Endothelial cell of umbilical vein (primary cell): ENCODE measurements around the gene SGK1. TPM values are rescaled to one million over a fixed set of nuclear protein-coding genes. Genes with fewer than 3 reads are reported as not detected.
"Not testable (repeated sequence)": the region's sequence is repeated elsewhere in the genome, so short reads cannot be mapped to it uniquely, and the experiment has no call there.

ENCODE experiments used
- BruUV-seq: library from RNA; stranded (reverse); fragments of 400-500 nt; replicated peaks from 2 replicates; lab custom pipeline; 2021; lab: Mats Ljungman, UMichigan
- CTCF ChIA-PET: fragments of 300-600, 350-600 bp; sonication (Branson Sonifier 250); formaldehyde crosslinking; loops from one replicate; lab custom pipeline; 2021; ENCODE audit warnings: antibody characterized with exemption, inconsistent platforms; lab: Charles Lee
- POLR2A ChIA-PET: fragments of 300-600, 350-600 bp; sonication (Branson Sonifier 250); formaldehyde crosslinking; loops from one replicate; lab custom pipeline; 2021; ENCODE audit warnings: antibody characterized with exemption, inconsistent platforms; lab: Charles Lee
- DNase-seq: peaks from one replicate; pipeline ENCODE4 v3.0.0-alpha.2; 2011; ENCODE audit warnings: low read depth, low spot score
- FAIRE-seq: peaks from 2 replicates; lab custom pipeline; 2011; peaks lifted over from hg19 to GRCh38; lab: Jason Lieb, UNC
- H2AFZ ChIP-seq: 2 replicates; pipeline ENCODE4 v1.6.0; 2012; ENCODE audit warnings: low read depth, low read length, control low read depth, inconsistent platforms
- H3K27ac ChIP-seq: 2 replicates; pipeline ENCODE4 v1.5.1; 2011; ENCODE audit warnings: low read depth, mild to moderate bottlenecking, control low read depth, low read length, moderate library complexity; ENCODE audit not compliant: insufficient read depth
- H3K27me3 ChIP-seq, 2 experiments: 2 replicates each; pipeline versions ENCODE4 v1.6.0 to v1.6.1; 2011; ENCODE audit warnings: low read length in 2 of 2, mixed read lengths in 1 of 2; ENCODE audit not compliant: control insufficient read depth in 2 of 2, insufficient read depth in 2 of 2
- H3K36me3 ChIP-seq, 2 experiments: 2 replicates in 1 of 2; 3 replicates in 1 of 2; pipeline ENCODE4 v1.5.1; 2011; ENCODE audit warnings: low read length in 2 of 2, mild to moderate bottlenecking in 1 of 2, moderate library complexity in 1 of 2; ENCODE audit not compliant: control insufficient read depth in 2 of 2, insufficient read depth in 2 of 2; ENCODE audit errors: extremely low read depth in 1 of 2
- H3K4me1 ChIP-seq: 3 replicates; pipeline ENCODE4 v1.5.1; 2011; ENCODE audit warnings: mild to moderate bottlenecking, low read length; ENCODE audit not compliant: control insufficient read depth, insufficient read depth; ENCODE audit errors: extremely low read depth
- H3K4me2 ChIP-seq: 2 replicates; pipeline ENCODE4 v1.6.1; 2011; ENCODE audit warnings: low read length, control low read depth, mixed read lengths; ENCODE audit not compliant: insufficient read depth
- H3K4me3 ChIP-seq, 3 experiments: fragments of 200-600 bp in 1 of 3; sonication (generic), shearing (Covaris generic) in 1 of 3; replicated peaks in 1 of 3; 2 replicates each; pipeline ENCODE4 v1.5.1; 2011 to 2016; ENCODE audit warnings: control low read depth in 3 of 3, low read length in 3 of 3, mild to moderate bottlenecking in 2 of 3, inconsistent platforms in 1 of 3, low read depth in 1 of 3, moderate library complexity in 1 of 3; ENCODE audit not compliant: insufficient read depth in 1 of 3
- H3K79me2 ChIP-seq: 2 replicates; pipeline ENCODE4 v1.6.0; 2012; ENCODE audit warnings: low read length, inconsistent platforms; ENCODE audit not compliant: control insufficient read depth, insufficient read depth
- H3K9ac ChIP-seq: replicated peaks from 2 replicates; pipeline ENCODE3; 2011; ENCODE audit warnings: low read length, control low read depth; ENCODE audit not compliant: insufficient read depth; ENCODE audit errors: extremely low read depth
- H3K9me1 ChIP-seq: replicated peaks from 3 replicates; pipeline ENCODE4 v1.6.0; 2011; ENCODE audit warnings: mild to moderate bottlenecking, low read length; ENCODE audit not compliant: control insufficient read depth, insufficient read depth; ENCODE audit errors: extremely low read depth
- H3K9me3 ChIP-seq: replicated peaks from 2 replicates; pipeline ENCODE4 v1.5.1; 2012; ENCODE audit warnings: low read length, inconsistent platforms; ENCODE audit not compliant: control insufficient read depth, insufficient read depth
- H4K20me1 ChIP-seq: replicated peaks from 2 replicates; pipeline ENCODE3; 2011; ENCODE audit warnings: mild to moderate bottlenecking, low read length; ENCODE audit not compliant: control insufficient read depth, insufficient read depth; ENCODE audit errors: extremely low read depth
- GATA2 ChIP-seq: IDR thresholded peaks from 2 replicates; pipeline ENCODE4 v1.7.0; 2011; ENCODE audit warnings: low read depth, mild to moderate bottlenecking, moderate library complexity, mixed read lengths, low read length; ENCODE audit not compliant: insufficient read length, insufficient read depth
- dilution Hi-C: fragments of 300-500 bp; cut with MboI; formaldehyde crosslinking; loops from one replicate; pipeline ENCODE4 v1.15.0; 2019; ENCODE audit warnings: low sequenced_read_pairs; ENCODE audit not compliant: extremely low pct_ligation_motif_present
- intact Hi-C: fragments of 100-400 bp; cut with micrococcal nuclease; formaldehyde crosslinking; loops from one replicate; pipeline ENCODE4 v1.10.0; 2022
- polyA plus RNA-seq, 4 experiments: library from polyadenylated mRNA; depleted of rRNA in 3 of 4; stranded (reverse) in 3 of 4; unstranded in 1 of 4; fragments of >200 nt; gene quantifications; 2 replicates each; pipeline versions ENCODE4 v1.2.1 to v1.2.3, GENCODE V29; 2011 to 2012; ENCODE audit warnings: missing spikeins in 1 of 4
- total RNA-seq: library from RNA; stranded (reverse); gene quantifications from 2 replicates; pipeline ENCODE4 v1.2.3, GENCODE V29; 2021

Gene SGK1
- total and polyA plus RNA-seq, 2 donors (not counting 3 experiments of a cell fraction or from before 2014, with no cell fraction given): 121 to 128 TPM

- no peaks in the 10 kb centered on the region for H3K9me3 ChIP-seq
- POLR2A ChIA-PET: no interaction called here
- no peaks in the 10 kb centered on the region for H4K20me1 ChIP-seq
- FAIRE-seq (no peak), DNase-seq (no peak)
- H3K27ac ChIP-seq: no peak overlapping the region
- no peak overlapping the region for H3K4me3 ChIP-seq
- BruUV-seq: no TSS peak
- H3K4me1 ChIP-seq: peaks cover 12% of the 10 kb centered on the region
- no peak overlapping the region for H3K9ac ChIP-seq
- no peaks in the 10 kb centered on the region for H3K79me2 ChIP-seq
- dilution Hi-C loops: no loop called here
- H2AFZ ChIP-seq: no peak overlapping the region
- no peaks in the 10 kb centered on the region for H3K36me3 ChIP-seq
- intact Hi-C loops: no loop called here
- CTCF ChIA-PET: interaction anchor here (1.6 kb wide), 1 partner anchor 37 kb away, joined by 3 read pairs; no protein-coding TSS in a partner anchor
- no peaks in the 10 kb centered on the region for H3K9me1 ChIP-seq
- H3K4me2 ChIP-seq: no peak overlapping the region
- no peaks in the 10 kb centered on the region for H3K27me3 ChIP-seq
- TF ChIP-seq GATA2: no peak
Observed at GRCh38 chr6:134182528-134182927, 135.4 kb downstream of the SGK1 start.

DNA sequence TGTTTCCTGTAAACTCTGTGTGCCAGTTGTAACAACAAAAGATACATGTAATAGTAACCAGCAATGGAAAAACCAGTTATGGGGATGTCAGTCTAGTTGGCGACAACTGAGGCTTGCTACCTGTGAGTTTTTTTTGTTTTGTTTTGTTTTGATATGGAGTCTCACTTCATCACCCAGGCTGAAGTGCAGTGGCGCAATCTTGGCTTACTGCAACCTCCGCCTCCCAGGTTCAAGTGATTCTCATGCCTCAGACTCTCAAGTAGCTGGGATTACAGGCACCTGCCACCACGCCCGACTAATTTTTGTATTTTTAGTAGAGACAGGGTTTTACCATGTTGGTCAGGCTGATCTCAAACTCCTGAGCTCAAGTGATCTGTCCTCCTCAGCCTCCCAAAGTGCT, 136.2 kb downstream of the SGK1 start:
- H3K4me2 ChIP-seq, BruUV-seq, H3K79me2 ChIP-seq, H3K4me3 ChIP-seq, FAIRE-seq, H3K9me1 ChIP-seq, H3K9me3 ChIP-seq, DNase-seq, H3K27ac ChIP-seq, dilution Hi-C loops, POLR2A ChIA-PET, intact Hi-C loops, H3K36me3 ChIP-seq, H4K20me1 ChIP-seq, H3K9ac ChIP-seq, H3K27me3 ChIP-seq, H2AFZ ChIP-seq: not testable (repeated sequence)
- CTCF ChIA-PET: interaction anchor here (4.6 kb wide), 1 partner anchor 460 kb away, joined by 46 read pairs; no protein-coding TSS in a partner anchor
- peaks cover 18% of the 10 kb centered on the region for H3K4me1 ChIP-seq

GRCh38 chr6:134181251-134181650, 136.7 kb downstream of the SGK1 start:
- H3K27me3 ChIP-seq, intact Hi-C loops, POLR2A ChIA-PET: not testable (repeated sequence)

GRCh38 chr6:134180540-134180939, 137.4 kb downstream of the SGK1 start:
- DNase-seq, H3K9me1 ChIP-seq, H3K79me2 ChIP-seq, H3K27ac ChIP-seq, FAIRE-seq, H3K36me3 ChIP-seq, intact Hi-C loops, H3K9ac ChIP-seq, H3K4me3 ChIP-seq, H4K20me1 ChIP-seq, POLR2A ChIA-PET, H2AFZ ChIP-seq, dilution Hi-C loops, H3K9me3 ChIP-seq, BruUV-seq, H3K4me2 ChIP-seq, H3K27me3 ChIP-seq: not testable (repeated sequence)
- H3K4me1 ChIP-seq: peaks cover 27% of the 10 kb centered on the region
- CTCF ChIA-PET: interaction anchor here (1.0 to 5.4 kb wide), 4 partner anchors 256 to 760 kb away, joined by 3 to 46 read pairs (median 29); no protein-coding TSS in a partner anchor

More at GRCh38 chr6:134181251-134181650, 136.7 kb downstream of the SGK1 start:
- FAIRE-seq, H3K9me1 ChIP-seq, H3K9ac ChIP-seq, H4K20me1 ChIP-seq, H3K4me2 ChIP-seq, H3K79me2 ChIP-seq, H2AFZ ChIP-seq, BruUV-seq, H3K36me3 ChIP-seq, H3K9me3 ChIP-seq, dilution Hi-C loops, DNase-seq, H3K27ac ChIP-seq, H3K4me3 ChIP-seq: not testable (repeated sequence)
- CTCF ChIA-PET: interaction anchor here (4.6 kb wide), 1 partner anchor 460 kb away, joined by 46 read pairs; no protein-coding TSS in a partner anchor
- H3K4me1 ChIP-seq: peaks cover 22% of the 10 kb centered on the region
